Upper lobe of right lung (tissue), 1 donor: Measurements from ENCODE around the gene COG3. TPM values are rescaled to one million over a fixed set of nuclear protein-coding genes. Genes with fewer than 3 reads are reported as not detected.

Source experiments
- ATAC-seq: fragments of 200-7000 bp; cut with Tn5 transposase; one replicate; pipeline ENCODE4 v1.9.1; 2020; ENCODE audit warnings: mild to moderate bottlenecking, moderate library complexity
- DNase-seq: peaks from one replicate; pipeline ENCODE4 v3.0.0-alpha.2; 2020
- H3K27ac ChIP-seq: fragments of 200-600 bp; one replicate; pipeline ENCODE4 v1.8.0; 2022
- H3K27me3 ChIP-seq: fragments of 200-600 bp; one replicate; pipeline ENCODE4 v1.8.0; 2022; ENCODE audit warnings: mild to moderate bottlenecking
- H3K36me3 ChIP-seq: fragments of 200-600 bp; one replicate; pipeline ENCODE4 v1.8.0; 2022
- H3K4me1 ChIP-seq: fragments of 200-600 bp; one replicate; pipeline ENCODE4 v1.8.0; 2022
- H3K4me3 ChIP-seq: fragments of 200-600 bp; one replicate; pipeline ENCODE4 v1.8.0; 2022; ENCODE audit warnings: mild to moderate bottlenecking
- H3K9me3 ChIP-seq: fragments of 200-600 bp; one replicate; pipeline ENCODE4 v1.8.0; 2022
- intact Hi-C: fragments of 100-400 bp; cut with DNase I; formaldehyde crosslinking; loops from one replicate; pipeline ENCODE4 v1.11.0; 2022
- total RNA-seq: library from RNA; stranded (reverse); fragmentation: NEBNext Ultra II Directional; extraction: Animal tissue kit (Norgen Biotek cat#: 25700); gene quantifications from one replicate; pipeline ENCODE4 v1.2.1, GENCODE V29; 2021
- TF ChIP-seq, protein P1 (sequence below): fragments of 200-600 bp; IDR thresholded peaks from one replicate; pipeline ENCODE4 v1.8.0; 2022; ENCODE audit warnings: antibody characterized with exemption
- donor health status: DM: no; HTN: yes; CAD: no; lungs with severe emphysema.

The COG3 gene
- total RNA-seq, 1 donor from 2014 or later = 26.4 TPM

GRCh38 chr13:45529758-45530157 is 65.0 kb downstream of the COG3 start:
- H3K4me1 ChIP-seq = peaks cover 4% of the 10 kb centered on the region
- peaks cover 86% of the 10 kb centered on the region for H3K36me3 ChIP-seq
- no peak overlapping the region for H3K27ac ChIP-seq
- no peaks in the 10 kb centered on the region for H3K27me3 ChIP-seq
- no peak overlapping the region for H3K4me3 ChIP-seq
- DNase-seq (no peak), ATAC-seq (no peak)
- intact Hi-C loops = no loop called here
- TF ChIP-seq, protein P1, sequence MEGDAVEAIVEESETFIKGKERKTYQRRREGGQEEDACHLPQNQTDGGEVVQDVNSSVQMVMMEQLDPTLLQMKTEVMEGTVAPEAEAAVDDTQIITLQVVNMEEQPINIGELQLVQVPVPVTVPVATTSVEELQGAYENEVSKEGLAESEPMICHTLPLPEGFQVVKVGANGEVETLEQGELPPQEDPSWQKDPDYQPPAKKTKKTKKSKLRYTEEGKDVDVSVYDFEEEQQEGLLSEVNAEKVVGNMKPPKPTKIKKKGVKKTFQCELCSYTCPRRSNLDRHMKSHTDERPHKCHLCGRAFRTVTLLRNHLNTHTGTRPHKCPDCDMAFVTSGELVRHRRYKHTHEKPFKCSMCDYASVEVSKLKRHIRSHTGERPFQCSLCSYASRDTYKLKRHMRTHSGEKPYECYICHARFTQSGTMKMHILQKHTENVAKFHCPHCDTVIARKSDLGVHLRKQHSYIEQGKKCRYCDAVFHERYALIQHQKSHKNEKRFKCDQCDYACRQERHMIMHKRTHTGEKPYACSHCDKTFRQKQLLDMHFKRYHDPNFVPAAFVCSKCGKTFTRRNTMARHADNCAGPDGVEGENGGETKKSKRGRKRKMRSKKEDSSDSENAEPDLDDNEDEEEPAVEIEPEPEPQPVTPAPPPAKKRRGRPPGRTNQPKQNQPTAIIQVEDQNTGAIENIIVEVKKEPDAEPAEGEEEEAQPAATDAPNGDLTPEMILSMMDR = no peak
- no peaks in the 10 kb centered on the region for H3K9me3 ChIP-seq

- H3K27ac ChIP-seq = no peak overlapping the region
- H3K27me3 ChIP-seq = no peaks in the 10 kb centered on the region
- H3K36me3 ChIP-seq = peaks cover 63% of the 10 kb centered on the region
- no peak for ATAC-seq
- no peak for DNase-seq
- H3K9me3 ChIP-seq = no peaks in the 10 kb centered on the region
- TF ChIP-seq, protein P1 = no peak
- H3K4me1 ChIP-seq = no peaks in the 10 kb centered on the region
- intact Hi-C loops = no loop called here
- H3K4me3 ChIP-seq = no peak overlapping the region
These were observed 69.9 kb downstream of the COG3 start for GRCh38 chr13:45534604-45535003.

- Histone ChIP-seq H3K9me3 (no peaks in the 10 kb centered on the region), H3K27ac (no peak overlapping the region), H3K4me1 (no peaks in the 10 kb centered on the region), H3K4me3 (no peak overlapping the region), H3K27me3 (no peaks in the 10 kb centered on the region), H3K36me3 (peaks cover 47% of the 10 kb centered on the region)
- intact Hi-C loops = no loop called here
- DNase-seq (no peak), ATAC-seq (no peak)
- TF ChIP-seq, protein P1 = no peak
These were observed 71.5 kb downstream of the COG3 start for GRCh38 chr13:45536224-45536623.

DNA sequence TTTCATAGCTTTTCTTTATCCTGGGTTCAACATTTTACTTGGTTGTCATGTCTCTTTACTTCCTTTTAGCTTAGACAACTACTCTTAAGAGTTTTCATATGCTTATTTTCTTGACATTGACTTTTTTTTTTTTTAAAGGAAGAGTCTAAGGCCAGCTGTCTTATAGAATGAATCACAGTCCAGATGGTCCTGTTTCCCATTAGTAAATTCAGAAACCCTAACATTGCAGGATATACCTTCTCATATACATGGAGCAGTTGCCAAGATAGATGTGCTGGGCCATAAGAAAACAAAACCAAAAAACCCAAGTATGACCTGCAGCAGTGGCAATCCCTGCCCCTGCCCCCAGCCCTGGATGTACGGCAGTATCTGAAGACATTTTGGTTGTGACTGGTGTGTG is 72.8 kb downstream of the COG3 start:
- H3K4me1 ChIP-seq = no peaks in the 10 kb centered on the region
- ATAC-seq = no peak
- TF ChIP-seq, protein P1 = no peak
- H3K9me3 ChIP-seq = no peaks in the 10 kb centered on the region
- H3K4me3 ChIP-seq = no peak overlapping the region
- H3K27ac ChIP-seq = no peak overlapping the region
- no peak for DNase-seq
- H3K36me3 ChIP-seq = peaks cover 36% of the 10 kb centered on the region
- intact Hi-C loops = no loop called here
- no peaks in the 10 kb centered on the region for H3K27me3 ChIP-seq

- H3K36me3 ChIP-seq = peaks cover 28% of the 10 kb centered on the region
- no peaks in the 10 kb centered on the region for H3K9me3 ChIP-seq
- H3K4me1 ChIP-seq = no peaks in the 10 kb centered on the region
- no peak overlapping the region for H3K27ac ChIP-seq
- intact Hi-C loops = no loop called here
- DNase-seq (no peak), ATAC-seq (no peak)
- TF ChIP-seq, protein P1 = no peak
- H3K4me3 ChIP-seq = no peak overlapping the region
- H3K27me3 ChIP-seq = no peaks in the 10 kb centered on the region
These were observed 73.6 kb downstream of the COG3 start for GRCh38 chr13:45538382-45538781.

- TF ChIP-seq, protein P1 = no peak
These were observed 75.5 kb downstream of the COG3 start for GRCh38 chr13:45540195-45540594.

More at GRCh38 chr13:45540195-45540594, 75.5 kb downstream of the COG3 start:
- H3K36me3 ChIP-seq = peaks cover 10% of the 10 kb centered on the region
- H3K4me3 ChIP-seq = no peak overlapping the region
- H3K9me3 ChIP-seq = no peaks in the 10 kb centered on the region
- ATAC-seq = no peak
- H3K27ac ChIP-seq = no peak overlapping the region
- H3K4me1 ChIP-seq = no peaks in the 10 kb centered on the region
- intact Hi-C loops = no loop called here
- H3K27me3 ChIP-seq = no peaks in the 10 kb centered on the region
- DNase-seq = no peak
